Stimulated activated CD4-positive, alpha-beta T cell treated with anti-CD3 and anti-CD28 coated beads, TNF-alpha, amount 100 ng/mL, for 1 hour (primary cell): ENCODE measurements around the gene SLC2A1.

ENCODE experiments used
- DNase-seq, 3 donors: peaks; one replicate each; pipeline ENCODE4 v3.0.0-alpha.2; 2020; ENCODE audit warnings: low read depth in 3 of 3, low spot score in 1 of 3

Gene SLC2A1

DNA sequence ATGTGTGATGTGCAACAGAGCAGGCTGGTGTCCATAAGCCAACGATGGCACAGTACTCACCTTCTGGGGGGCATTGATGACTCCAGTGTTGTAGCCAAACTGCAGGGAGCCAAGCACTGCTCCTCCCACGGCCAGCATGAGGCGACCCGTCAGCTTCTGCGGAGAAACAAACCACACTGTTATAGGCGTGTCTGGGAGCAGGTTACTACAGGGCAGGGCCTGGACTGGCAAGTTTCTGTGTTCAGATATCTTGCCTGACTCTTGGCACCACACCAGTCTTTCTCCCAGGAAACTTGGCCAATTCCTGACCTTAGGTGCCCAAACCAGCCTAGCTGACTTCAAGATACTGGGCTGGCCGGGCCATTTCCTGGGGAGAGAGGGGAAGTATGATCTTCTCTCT lies 15.5 kb downstream of the SLC2A1 start:
- no peak for DNase-seq

DNA sequence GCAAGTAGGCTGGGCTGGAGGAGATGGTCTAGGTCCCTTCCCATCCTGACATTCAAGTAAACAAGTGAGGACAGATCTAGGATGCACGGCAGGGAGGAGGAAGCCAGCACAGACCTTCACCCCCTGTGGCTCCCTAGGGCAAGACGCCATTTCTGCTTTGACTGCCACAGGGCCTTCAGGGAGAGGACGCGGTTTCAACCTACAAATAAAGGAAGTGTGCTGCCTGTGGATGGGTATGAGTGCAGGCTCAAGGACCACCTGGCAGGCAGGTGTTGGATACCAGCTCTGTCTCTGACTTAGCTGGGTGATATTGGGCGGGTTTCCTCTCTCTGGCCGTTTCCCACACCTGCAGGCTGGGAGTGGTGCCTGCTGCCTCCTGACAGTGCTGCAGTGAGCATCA lies 16.2 kb downstream of the SLC2A1 start:
- no peak for DNase-seq

DNA sequence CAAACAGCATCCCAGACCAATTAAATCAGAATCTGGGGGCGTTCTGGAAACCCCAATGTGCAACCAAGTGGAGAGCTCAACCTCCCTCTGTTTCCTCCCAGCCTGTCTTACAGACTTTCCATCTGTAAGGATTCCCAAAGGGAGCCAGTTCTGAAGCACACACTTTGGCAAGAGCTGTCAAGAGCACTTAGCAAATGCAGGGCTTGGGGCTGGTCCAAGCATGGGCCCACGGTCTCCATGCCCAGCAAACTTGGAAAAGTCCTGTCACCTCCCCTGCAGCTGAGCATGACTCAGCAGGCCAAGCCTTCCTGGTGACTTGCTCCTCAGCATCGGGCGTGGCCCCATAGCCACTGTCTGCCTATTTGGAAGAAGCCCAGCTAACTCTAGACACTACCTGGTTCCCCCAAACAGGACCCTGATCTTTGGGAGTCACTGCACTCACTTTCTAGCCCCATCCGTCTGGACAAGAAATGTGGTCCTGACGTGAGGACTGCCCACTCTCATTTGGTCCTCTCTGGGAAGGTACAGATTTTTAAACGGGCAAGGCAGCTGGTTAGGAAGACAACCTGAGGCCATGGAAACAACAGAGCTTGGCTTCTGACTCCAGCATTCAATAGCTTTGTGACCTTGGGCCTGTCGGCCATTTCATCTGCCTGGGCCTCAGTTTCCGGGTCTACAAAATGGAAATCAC lies 16.9 kb downstream of the SLC2A1 start:
- no peak for DNase-seq

DNA sequence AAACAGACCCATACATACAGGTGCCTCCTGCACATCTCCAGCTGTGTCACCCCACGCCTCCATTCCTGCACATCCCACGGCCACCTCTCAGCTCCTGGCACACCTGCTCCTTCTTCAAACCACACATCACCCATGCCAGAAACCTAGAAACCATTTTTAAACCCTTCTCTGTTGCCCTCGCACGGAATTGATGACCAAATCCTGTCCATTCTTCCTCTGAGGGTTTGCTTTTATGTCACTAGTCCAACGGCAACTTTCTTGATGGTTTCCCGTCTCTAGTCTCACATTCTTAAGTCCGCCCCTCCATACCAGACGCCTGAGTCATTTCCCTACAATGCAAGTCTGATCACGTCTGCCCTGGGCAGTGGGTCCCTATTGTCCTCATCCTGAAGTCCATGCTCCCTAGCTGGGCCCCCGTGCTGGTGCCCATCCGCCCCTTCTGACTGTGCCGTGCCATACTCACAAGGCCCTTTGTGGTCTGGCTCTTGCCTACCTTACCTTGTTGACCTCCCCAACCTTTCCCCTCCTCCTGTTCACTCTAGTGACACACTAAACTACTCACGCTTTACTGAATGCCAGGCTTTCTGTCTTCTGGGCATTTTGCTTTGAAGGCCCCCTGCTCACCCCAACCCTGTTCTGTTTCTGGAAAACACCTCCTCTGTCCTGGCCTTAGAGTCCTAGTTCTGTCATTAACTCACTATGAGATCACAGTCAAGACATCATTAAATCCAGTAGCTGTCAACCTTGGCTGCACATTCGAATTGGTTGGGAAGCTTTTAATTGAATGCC lies 17.6 kb downstream of the SLC2A1 start:
- DNase-seq, result no peak

DNA sequence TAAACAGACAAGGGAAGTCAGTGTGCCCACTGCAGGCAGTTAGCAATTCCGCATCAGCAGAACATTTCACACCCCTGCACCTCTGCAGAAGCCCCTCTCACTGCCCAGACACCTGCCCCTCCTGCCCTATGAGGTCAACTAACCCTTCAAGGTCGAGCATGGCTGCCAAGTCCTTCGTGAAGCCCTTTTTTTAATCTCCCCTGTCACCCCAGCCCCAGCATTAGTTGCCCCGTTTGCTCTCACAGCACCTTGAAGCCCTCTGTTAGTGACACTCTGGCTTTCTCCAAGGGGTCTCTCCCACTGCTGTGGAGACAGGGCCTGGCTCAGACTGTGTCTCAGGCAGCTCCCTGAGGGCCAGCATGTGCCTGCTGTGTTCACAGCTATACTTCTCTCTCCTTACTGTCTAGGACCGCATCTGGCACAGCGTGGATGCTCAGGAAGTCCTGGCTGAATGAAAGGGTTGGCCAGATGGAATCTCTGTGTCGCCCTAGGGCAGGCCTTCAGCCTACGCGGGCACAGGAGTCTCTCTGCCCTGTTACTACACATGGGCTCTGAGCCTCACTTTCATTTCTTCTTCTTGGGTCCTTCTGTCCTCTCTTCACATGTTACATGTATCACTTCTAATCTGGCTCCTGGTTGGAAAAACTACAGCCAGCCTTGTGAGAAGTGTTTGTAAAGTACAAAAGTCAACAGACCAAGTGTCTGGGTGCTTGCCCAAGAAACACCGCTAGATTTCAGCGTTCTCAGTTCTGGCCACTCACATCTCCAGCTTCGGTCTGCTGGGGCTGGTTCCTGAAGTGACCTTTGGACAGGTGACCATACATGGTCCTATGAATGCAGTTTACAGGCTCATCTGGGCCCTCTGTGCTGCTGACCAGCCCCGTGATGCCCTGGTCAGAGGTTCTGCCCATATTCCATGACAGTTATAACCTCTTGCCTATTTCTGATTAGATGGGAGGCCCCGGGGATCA lies 19.7 kb downstream of the SLC2A1 start:
- DNase-seq, result no peak

DNA sequence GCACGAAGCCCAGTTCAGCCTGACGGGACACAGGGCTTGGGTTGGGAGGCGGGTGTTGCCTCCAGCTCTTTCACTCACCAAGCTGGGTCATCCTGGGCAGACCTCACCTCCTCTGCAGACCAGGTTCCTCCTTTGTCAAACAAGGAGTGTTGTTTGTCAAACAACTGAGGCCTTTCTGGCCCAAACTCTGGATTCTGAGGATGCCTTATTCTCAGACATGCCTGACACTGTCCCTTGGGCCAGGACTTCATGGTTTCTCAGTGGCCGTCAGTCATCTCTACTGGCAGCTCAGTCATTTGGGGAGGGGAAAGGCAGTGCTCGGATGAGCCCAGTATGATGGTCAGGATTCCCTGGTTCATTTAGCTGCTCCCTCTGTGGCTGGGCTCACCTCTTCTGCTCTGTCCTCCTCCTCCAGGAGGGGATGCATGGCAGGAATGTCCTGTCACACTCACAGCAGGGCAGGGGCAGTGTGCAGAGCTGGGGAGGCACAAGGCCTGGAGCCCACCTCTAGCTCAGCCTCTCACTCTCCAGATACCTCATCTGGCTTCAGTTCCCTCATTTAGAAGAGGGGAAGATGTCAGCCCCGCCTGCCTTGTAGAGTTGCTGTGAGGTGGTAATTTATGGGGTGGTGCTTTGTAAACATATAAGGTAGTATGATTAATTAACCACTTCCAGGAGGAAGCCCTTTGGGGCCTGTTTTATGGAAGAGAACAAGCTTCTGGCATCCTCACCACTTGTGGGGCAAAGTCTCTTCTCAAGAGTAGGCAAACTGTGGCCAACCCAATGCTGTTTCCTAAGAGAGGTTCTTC lies 20.6 kb downstream of the SLC2A1 start:
- DNase-seq, result no peak

DNA sequence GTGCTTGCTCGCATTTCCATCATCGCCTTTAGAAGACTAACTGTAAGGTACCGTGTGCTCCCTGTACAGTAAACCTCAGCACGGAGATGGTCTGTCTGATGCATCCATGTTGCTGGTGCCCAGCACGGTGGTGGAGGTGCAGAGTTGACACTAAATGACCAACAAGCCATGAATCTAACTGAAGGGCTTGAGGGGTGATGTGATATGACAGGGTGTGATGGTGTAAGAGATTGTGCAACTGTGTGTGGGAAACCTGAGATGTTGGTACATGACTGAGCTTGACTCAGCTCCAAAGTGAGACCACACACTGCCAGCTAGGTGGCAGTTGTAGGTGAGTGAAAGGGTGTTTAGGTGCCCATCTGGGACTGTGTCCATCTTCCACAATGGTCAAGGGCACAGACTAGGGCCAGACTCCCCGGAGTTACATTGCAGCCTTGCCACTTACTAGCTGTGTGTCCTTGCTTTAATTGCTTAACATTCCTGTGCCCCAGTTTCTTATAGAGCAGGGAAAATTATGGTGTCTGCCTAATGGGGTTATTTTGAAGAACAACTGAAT lies 21.4 kb downstream of the SLC2A1 start:
- DNase-seq, result no peak

DNA sequence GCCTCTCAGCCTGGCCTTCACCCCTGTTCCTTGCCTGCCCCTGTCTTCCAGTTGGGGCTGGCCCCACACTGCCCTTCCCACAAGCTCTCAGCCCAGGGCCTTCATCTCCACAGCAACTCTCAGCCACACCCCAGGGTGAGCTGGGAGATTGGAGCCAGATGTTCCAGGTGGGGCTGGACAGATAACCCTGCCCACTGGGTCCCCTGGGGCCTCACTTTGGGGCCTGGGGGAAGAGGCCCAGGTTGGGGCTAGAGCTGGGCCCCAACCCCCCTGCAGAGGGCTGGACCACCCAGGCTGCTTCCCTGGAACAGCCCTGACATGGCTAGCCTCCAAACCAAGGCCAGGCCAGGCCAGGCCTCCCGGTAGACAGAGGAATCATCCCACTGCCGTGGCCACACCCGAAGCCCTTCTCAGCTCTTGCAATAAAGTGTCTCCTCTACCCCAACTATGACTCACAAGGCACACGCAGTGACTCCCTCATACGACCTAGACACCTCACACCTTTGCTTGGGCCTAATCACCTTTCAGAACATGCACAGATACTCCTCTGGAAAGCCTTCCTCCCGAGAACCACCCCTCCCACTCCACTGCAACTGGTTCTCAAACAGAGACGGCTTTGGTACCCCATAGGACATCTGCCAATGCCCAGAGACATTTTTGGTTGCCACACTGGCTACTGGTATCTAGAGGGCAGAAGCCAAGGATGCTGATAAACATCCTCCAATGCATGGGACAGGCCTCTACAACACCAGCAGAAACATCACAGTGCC lies 22.2 kb downstream of the SLC2A1 start:
- no peak for DNase-seq

DNA sequence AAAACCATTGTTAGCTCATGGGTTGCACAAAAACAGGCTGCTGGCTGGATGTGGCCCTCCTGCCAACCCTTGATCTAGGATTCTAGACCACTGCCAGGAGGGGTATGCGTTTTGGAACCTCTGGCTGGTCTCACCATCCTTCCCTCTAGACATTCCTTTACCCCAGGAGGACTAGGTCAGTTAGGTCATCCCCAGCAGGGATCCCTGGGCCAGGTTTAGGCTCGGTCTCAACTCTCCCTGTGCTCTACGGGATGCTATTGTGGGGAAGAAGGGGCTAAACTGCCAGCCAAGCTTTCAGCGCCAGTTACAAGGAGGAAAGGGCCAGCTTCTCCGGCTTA lies 22.7 kb downstream of the SLC2A1 start:
- no peak for DNase-seq

DNA sequence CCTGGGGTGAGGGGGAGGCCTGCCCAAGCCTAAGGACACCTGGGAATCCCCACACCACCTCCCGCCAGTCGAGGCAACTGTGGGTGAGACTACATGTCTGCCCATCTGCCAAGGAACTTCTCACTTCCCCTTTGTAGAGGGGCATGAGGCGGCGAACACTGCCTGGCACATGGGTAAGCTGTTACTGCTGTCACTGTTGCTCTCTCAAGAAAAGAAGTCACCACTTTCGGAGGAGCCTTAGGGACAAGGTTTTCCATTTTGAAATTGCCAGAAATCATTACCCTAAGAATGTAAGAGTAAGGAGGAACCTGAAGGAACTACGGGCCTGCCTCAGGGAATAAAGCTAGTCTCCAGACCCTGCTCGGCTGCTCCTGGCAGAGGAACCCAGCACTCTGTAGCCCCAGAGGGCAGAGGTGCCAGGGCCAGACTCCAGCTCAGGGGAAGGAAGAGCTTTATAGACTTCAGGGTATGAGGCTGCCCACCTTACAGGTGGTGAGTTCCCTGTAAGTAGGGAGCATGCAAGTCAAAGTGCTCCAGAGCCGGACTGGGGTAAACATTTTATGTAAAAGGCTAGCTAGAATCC lies 23.3 kb downstream of the SLC2A1 start:
- no peak for DNase-seq

DNA sequence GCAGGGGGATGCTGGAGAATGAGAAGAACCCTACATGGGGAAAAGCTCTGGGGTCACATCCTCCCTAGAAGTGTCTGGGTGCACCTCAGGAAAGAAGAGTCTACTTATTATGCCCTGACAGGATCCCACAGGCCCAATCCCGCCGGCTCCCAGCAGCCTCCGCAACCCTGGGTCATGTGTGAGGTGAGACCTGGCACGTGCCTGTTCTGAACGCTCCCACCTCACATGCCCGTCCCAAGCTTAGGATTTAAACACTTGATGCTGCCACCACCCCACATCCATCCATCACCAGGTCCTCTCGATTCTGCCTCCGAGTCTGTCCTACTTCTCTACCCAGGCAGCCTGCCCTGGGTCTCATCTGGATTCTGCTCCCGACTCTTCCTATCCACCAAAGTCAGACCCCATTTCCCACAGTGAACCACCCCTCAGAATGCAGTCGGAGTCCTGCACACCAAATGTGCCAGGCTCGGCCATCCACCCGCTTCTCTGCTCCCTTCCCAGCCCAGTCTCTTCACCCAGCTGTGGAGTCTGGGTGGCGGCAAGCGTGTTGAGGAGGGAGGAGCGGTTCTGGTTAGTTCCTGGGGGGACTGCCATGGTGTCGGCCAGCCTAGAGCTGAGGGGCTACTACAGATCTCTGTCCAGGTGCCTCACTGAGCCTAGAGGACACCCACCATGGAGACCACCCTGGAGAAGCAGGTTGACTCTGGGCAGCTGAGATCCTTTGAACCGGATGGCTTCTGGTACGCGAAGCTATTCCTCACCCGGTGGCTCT lies 23.9 kb downstream of the SLC2A1 start:
- no peak for DNase-seq

DNA sequence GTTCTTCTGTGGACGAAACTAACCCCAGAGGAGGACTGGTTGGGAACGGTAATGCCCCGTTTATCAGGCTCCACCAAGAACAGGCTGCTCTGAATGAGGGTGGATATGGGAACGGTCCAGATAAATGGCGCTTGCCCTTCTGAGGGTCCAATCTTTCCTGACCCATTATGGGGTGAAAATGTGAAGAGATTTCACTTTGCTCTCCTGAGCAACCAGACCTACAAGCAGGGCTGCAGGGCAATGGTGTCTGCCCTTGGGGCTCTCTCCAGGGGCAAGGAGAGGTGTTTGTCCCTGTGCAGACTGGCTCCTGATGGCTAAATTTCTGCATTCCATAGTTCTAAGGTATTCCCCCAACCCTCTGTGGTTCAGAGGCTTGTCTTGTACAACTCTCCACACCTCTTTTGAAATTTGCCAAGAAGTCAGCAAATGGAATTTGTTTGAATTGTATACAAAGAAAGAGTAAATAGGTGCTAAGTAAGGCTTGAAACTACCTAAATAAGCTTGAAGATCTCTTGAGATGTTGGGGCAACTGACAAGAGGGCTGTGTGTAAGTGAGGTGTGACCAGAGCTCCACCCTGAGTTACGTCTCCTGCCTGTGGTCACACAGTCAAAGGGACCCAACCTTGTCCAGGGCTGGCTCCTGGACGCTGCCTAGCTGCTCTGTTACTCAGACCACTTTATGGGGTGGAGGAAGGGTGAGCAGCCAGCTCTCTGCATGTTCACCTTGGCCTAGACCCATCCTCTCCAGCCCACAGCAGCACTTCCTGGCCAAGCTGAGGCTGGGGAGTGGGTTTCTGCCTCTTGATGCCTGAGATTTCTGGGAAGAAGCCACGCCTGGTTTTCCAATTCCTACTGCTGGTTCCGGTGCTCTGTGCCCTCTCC lies 24.8 kb downstream of the SLC2A1 start:
- DNase-seq, result no peak

DNA sequence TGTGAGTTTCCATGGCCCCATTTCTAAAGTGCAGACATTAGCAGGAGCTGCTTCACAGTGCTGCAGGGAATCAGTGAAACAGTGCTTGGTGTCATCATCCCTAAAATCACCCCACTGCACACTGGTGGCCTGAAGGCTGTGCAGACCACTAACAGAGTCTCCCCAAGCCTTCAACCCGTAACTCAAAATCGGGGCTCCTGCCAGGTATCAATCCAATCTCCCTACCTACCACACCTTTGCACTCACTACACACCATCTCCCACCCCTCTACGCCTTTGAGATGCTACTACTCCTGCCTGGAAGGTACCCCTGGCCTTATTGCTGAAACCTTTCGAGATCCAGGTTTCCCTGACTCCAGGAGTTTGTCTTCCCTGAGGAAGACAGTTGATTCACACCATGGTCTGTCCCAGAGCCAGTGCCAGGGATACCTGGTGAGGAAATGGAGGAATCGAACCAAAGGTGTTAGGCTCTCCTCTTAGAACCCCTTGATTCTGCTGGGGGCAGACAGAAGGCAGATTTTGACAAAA lies 25.5 kb downstream of the SLC2A1 start:
- no peak for DNase-seq

DNA sequence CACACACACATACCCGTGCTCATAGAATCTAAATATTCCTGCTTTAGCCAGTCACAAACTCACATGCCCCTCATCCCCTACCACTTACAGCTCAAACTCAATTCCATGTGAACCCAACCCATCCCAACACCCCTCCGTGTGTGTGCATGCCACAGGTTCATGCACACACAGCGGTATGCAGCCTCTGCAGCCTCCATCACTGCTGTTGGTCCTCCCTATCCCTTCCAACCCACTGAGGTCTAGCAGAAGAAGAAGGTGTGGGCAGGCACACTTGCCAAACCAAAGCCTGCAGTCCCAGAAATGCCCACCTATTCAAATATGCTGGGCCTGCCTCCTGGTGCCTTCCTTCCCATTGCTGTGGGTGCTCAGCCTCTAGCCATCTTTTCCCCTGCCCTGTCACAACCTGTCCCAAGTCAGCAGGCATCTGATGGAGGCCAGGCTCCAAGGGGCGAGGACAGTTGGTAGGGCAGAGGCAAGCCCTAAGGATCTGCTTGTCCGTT lies 26.2 kb downstream of the SLC2A1 start:
- DNase-seq, result no peak

DNA sequence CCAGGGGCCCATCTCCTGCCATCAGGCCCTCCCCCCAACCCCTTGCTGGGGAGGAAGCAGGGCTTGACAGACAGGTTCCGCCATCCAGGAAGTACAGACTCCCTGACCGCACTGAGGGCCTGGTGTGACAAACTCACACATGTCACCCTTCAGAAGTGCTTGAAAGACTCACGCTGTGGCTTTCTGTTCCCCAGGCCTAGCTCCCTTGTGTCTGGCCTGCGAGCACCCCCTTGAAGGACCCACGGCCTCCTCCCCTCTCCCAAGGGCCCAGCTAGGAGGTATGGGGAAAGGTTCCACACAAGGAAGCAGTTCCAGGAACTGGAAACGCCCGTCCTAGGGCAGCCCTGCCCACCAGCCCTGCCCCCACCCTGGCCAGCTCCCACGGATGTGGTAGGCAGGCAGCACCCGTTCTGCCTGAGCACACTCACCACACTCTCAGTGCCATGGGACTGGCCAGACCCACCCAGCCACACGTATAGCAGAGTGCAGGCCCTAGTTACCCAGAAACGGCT lies 26.7 kb downstream of the SLC2A1 start:
- peak in 2 of 3 donors; percentile 42 to 43 for DNase-seq

DNA sequence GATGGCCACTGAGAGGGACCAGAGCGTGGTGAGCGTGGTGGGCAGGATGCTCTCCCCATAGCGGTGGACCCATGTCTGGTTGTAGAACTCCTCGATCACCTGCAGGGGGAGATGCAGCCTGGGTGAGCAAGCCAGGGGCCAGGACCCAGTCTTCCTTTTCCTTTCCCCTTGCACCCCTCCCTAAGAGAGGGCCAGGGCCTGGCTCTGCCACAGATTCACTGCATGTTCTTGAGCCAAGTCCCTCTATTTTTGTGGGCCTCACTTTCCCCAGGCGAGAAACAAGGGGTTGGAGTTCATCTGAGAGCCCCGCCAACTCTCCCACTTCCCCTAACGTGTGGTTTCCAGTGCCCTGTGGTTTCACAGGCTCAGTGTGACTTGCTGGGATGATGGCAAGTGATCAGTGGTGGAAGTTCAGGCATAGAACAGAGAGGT lies 27.5 kb downstream of the SLC2A1 start:
- no peak for DNase-seq
